Karpas-422 (cell line): Measurements from ENCODE around the gene CATSPERZ. TPM values are rescaled to one million over a fixed set of nuclear protein-coding genes. Genes with fewer than 3 reads are reported as not detected.
"Not testable (repeated sequence)": the region's sequence is repeated elsewhere in the genome, so short reads cannot be mapped to it uniquely, and the experiment has no call there.

ENCODE experiments used
- DNase-seq: peaks from one replicate; pipeline ENCODE4 v3.0.0-alpha.2; 2015
- H2AFZ ChIP-seq: fragments of 200-600 bp; sonication (generic); 2 replicates; pipeline ENCODE4 v1.6.1; 2014; ENCODE audit warnings: antibody characterized with exemption, low read length, mixed read lengths
- H3K27ac ChIP-seq: fragments of 200-600 bp; sonication (generic); 2 replicates; pipeline ENCODE4 v1.5.1; 2014; ENCODE audit warnings: mild to moderate bottlenecking, low read length, moderate library complexity
- H3K27me3 ChIP-seq: fragments of 200-600 bp; sonication (generic); 2 replicates; pipeline ENCODE4 v1.6.1; 2014; ENCODE audit warnings: low read length, mixed read lengths
- H3K36me3 ChIP-seq: fragments of 200-600 bp; sonication (generic); 2 replicates; pipeline ENCODE4 v1.6.1; 2014; ENCODE audit warnings: low read length, mixed read lengths; ENCODE audit not compliant: insufficient read depth
- H3K4me1 ChIP-seq: fragments of 200-600 bp; sonication (generic); 2 replicates; pipeline ENCODE4 v1.6.1; 2014; ENCODE audit warnings: mild to moderate bottlenecking, low read length, mixed read lengths
- H3K4me2 ChIP-seq: fragments of 200-600 bp; sonication (generic); 2 replicates; pipeline ENCODE4 v1.6.1; 2014; ENCODE audit warnings: low read length, low read depth, mild to moderate bottlenecking; ENCODE audit not compliant: poor library complexity, severe bottlenecking
- H3K4me3 ChIP-seq: fragments of 200-600 bp; sonication (generic); 2 replicates; pipeline ENCODE4 v1.5.1; 2014; ENCODE audit warnings: mild to moderate bottlenecking, antibody characterized with exemption, low read length, mixed read lengths
- H3K79me2 ChIP-seq: fragments of 200-600 bp; sonication (generic); 2 replicates; pipeline ENCODE4 v1.6.1; 2014; ENCODE audit warnings: mild to moderate bottlenecking, low read length, mixed read lengths
- H3K9ac ChIP-seq: fragments of 200-600 bp; sonication (generic); 2 replicates; pipeline ENCODE4 v1.6.0; 2014; ENCODE audit warnings: low read length
- H3K9me2 ChIP-seq: fragments of 200-600 bp; sonication (generic), shearing (Covaris generic); replicated peaks from 2 replicates; pipeline ENCODE4 v1.6.0; 2014; ENCODE audit warnings: mild to moderate bottlenecking, low read length, moderate library complexity; ENCODE audit not compliant: insufficient read depth
- H3K9me3 ChIP-seq: fragments of 300-700, 200-600 bp; sonication (generic); 2 replicates; pipeline ENCODE4 v1.6.1; 2014; ENCODE audit warnings: low read length, mixed read lengths
- H4K20me1 ChIP-seq: fragments of 200-600 bp; sonication (generic); 2 replicates; pipeline ENCODE4 v1.6.1; 2014; ENCODE audit warnings: mild to moderate bottlenecking, antibody characterized with exemption, low read length, low read depth; ENCODE audit not compliant: insufficient read depth
- total RNA-seq: library from RNA; depleted of rRNA; stranded (reverse); fragments of >200 nt; shearing (Covaris generic); gene quantifications from 2 replicates; pipeline ENCODE4 v1.2.3, GENCODE V29; 2014; ENCODE audit warnings: low replicate concordance

Gene CATSPERZ
- total RNA-seq, 1 experiment from 2014 or later, result not detected

GRCh38 chr11:64323373-64323772, 23.2 kb downstream of the CATSPERZ start:
- Histone ChIP-seq H3K36me3 (peaks cover 6% of the 10 kb centered on the region; the same call in 1 of the 2 replicates), H2AFZ (no peak overlapping the region), H3K79me2 (peaks cover 12% of the 10 kb centered on the region), H3K9me2 (no peaks in the 10 kb centered on the region), H3K9ac (no peak overlapping the region), H3K4me2 (no peak overlapping the region), H3K27me3 (no peaks in the 10 kb centered on the region), H3K4me1 (peaks cover 10% of the 10 kb centered on the region), H3K4me3 (no peak overlapping the region), H4K20me1 (no peaks in the 10 kb centered on the region), H3K9me3 (no peaks in the 10 kb centered on the region), H3K27ac (no peak overlapping the region)
- DNase-seq, result no peak

GRCh38 chr11:64323984-64324383, 23.8 kb downstream of the CATSPERZ start:
- H4K20me1 ChIP-seq, H3K9ac ChIP-seq: not testable (repeated sequence)

GRCh38 chr11:64324692-64325469, 24.7 kb downstream of the CATSPERZ start:
- Histone ChIP-seq H3K79me2 (no peaks in the 10 kb centered on the region), H4K20me1 (no peaks in the 10 kb centered on the region), H3K36me3 (peaks cover 6% of the 10 kb centered on the region; the same call in 1 of the 2 replicates), H3K9ac (no peak overlapping the region), H3K9me3 (no peaks in the 10 kb centered on the region), H3K4me1 (no peaks in the 10 kb centered on the region), H3K9me2 (no peaks in the 10 kb centered on the region), H2AFZ (no peak overlapping the region), H3K27ac (no peak overlapping the region), H3K27me3 (no peaks in the 10 kb centered on the region), H3K4me3 (no peak overlapping the region), H3K4me2 (no peak overlapping the region)
- no peak for DNase-seq

More at GRCh38 chr11:64323984-64324383, 23.8 kb downstream of the CATSPERZ start:
- not testable (repeated sequence) for H2AFZ ChIP-seq, DNase-seq, H3K36me3 ChIP-seq, H3K4me3 ChIP-seq, H3K4me1 ChIP-seq, H3K4me2 ChIP-seq, H3K27me3 ChIP-seq, H3K9me2 ChIP-seq, H3K9me3 ChIP-seq, H3K79me2 ChIP-seq, H3K27ac ChIP-seq

GRCh38 chr11:64327375-64327774, 27.2 kb downstream of the CATSPERZ start:
- no peaks in the 10 kb centered on the region for H3K9me2 ChIP-seq
- no peaks in the 10 kb centered on the region for H3K79me2 ChIP-seq
- H3K4me1 ChIP-seq, result peaks cover 11% of the 10 kb centered on the region
- no peak for DNase-seq
- H3K36me3 ChIP-seq, result no peaks in the 10 kb centered on the region
- no peak overlapping the region for H3K4me3 ChIP-seq
- H2AFZ ChIP-seq, result no peak overlapping the region
- no peaks in the 10 kb centered on the region for H3K9me3 ChIP-seq
- H3K4me2 ChIP-seq, result no peak overlapping the region
- H3K9ac ChIP-seq, result no peak overlapping the region
- H3K27ac ChIP-seq, result no peak overlapping the region
- H3K27me3 ChIP-seq, result no peaks in the 10 kb centered on the region
- H4K20me1 ChIP-seq, result peaks cover 3% of the 10 kb centered on the region; the same call in 1 of the 2 replicates

- peaks cover 13% of the 10 kb centered on the region for H3K4me1 ChIP-seq
- H3K9ac ChIP-seq, result no peak overlapping the region
- no peaks in the 10 kb centered on the region for H3K27me3 ChIP-seq
- H3K9me3 ChIP-seq, result no peaks in the 10 kb centered on the region
- peaks cover 3% of the 10 kb centered on the region; the same call in 1 of the 2 replicates for H4K20me1 ChIP-seq
- no peaks in the 10 kb centered on the region for H3K9me2 ChIP-seq
- no peak overlapping the region for H3K27ac ChIP-seq
- no peak overlapping the region for H3K4me2 ChIP-seq
- H3K4me3 ChIP-seq, result no peak overlapping the region
- no peaks in the 10 kb centered on the region for H3K36me3 ChIP-seq
- H3K79me2 ChIP-seq, result no peaks in the 10 kb centered on the region
- no peak overlapping the region for H2AFZ ChIP-seq
- DNase-seq, result no peak
These were observed 27.8 kb downstream of the CATSPERZ start for GRCh38 chr11:64327993-64328392.

- H3K9me2 ChIP-seq, result no peaks in the 10 kb centered on the region
- H3K9ac ChIP-seq, result no peak overlapping the region
- no peak overlapping the region for H2AFZ ChIP-seq
- H3K4me1 ChIP-seq, result peaks cover 25% of the 10 kb centered on the region
- peaks cover 3% of the 10 kb centered on the region; the same call in 1 of the 2 replicates for H4K20me1 ChIP-seq
- H3K9me3 ChIP-seq, result no peaks in the 10 kb centered on the region
- no peak overlapping the region for H3K4me3 ChIP-seq
- no peaks in the 10 kb centered on the region for H3K27me3 ChIP-seq
- H3K79me2 ChIP-seq, result no peaks in the 10 kb centered on the region
- no peak for DNase-seq
- H3K4me2 ChIP-seq, result no peak overlapping the region
- H3K27ac ChIP-seq, result no peak overlapping the region
- H3K36me3 ChIP-seq, result no peaks in the 10 kb centered on the region
These were observed 30.7 kb downstream of the CATSPERZ start for GRCh38 chr11:64330888-64331287.

- Histone ChIP-seq H3K4me3 (no peak overlapping the region), H3K4me1 (peaks cover 33% of the 10 kb centered on the region), H3K27me3 (no peaks in the 10 kb centered on the region), H4K20me1 (peaks cover 3% of the 10 kb centered on the region; the same call in 1 of the 2 replicates), H3K9me2 (no peaks in the 10 kb centered on the region), H3K36me3 (no peaks in the 10 kb centered on the region), H3K9me3 (no peaks in the 10 kb centered on the region), H3K27ac (0 out of 2 replicates have a peak overlapping the region, but pooled peaks have one; percentile 11), H3K9ac (peak overlapping the region; percentile 44; the same call in 1 of the 2 replicates), H2AFZ (no peak overlapping the region), H3K4me2 (peak overlapping the region; percentile 30), H3K79me2 (no peaks in the 10 kb centered on the region)
- peak; percentile 90 for DNase-seq
These were observed 31.6 kb downstream of the CATSPERZ start for GRCh38 chr11:64331569-64332371.

- H3K36me3 ChIP-seq, result peaks cover 11% of the 10 kb centered on the region; the same call in 1 of the 2 replicates
- no peak overlapping the region for H3K9ac ChIP-seq
- peaks cover 42% of the 10 kb centered on the region for H3K4me1 ChIP-seq
- no peak for DNase-seq
- H3K9me2 ChIP-seq, result no peaks in the 10 kb centered on the region
- H4K20me1 ChIP-seq, result peaks cover 3% of the 10 kb centered on the region; the same call in 1 of the 2 replicates
- H3K4me3 ChIP-seq, result no peak overlapping the region
- peaks cover 12% of the 10 kb centered on the region; the same call in 1 of the 2 replicates for H3K79me2 ChIP-seq
- H2AFZ ChIP-seq, result no peak overlapping the region
- no peak overlapping the region for H3K27ac ChIP-seq
- H3K4me2 ChIP-seq, result no peak overlapping the region
- no peaks in the 10 kb centered on the region for H3K9me3 ChIP-seq
- H3K27me3 ChIP-seq, result no peaks in the 10 kb centered on the region
These were observed 33.4 kb downstream of the CATSPERZ start for GRCh38 chr11:64333556-64333955.
